G401 (cell line): Measurements from ENCODE around the gene DHRS3. TPM values are rescaled to one million over a fixed set of nuclear protein-coding genes. Genes with fewer than 3 reads are reported as not detected.
"Not testable (repeated sequence)": the region's sequence is repeated elsewhere in the genome, so short reads cannot be mapped to it uniquely, and the experiment has no call there.

ENCODE experiments used
- DNase-seq: peaks from one replicate; pipeline ENCODE4 v3.0.0-alpha.2; 2015; ENCODE audit warnings: low spot score
- in situ Hi-C: cut with HindIII; loops from 2 replicates; pipeline ENCODE4 v1.10.0; 2016; ENCODE audit warnings: low sequenced_read_pairs, mixed read lengths
- total RNA-seq: library from RNA; depleted of rRNA; stranded (reverse); fragments of >200 nt; shearing (Covaris generic); gene quantifications from 2 replicates; pipeline ENCODE4 v1.2.3, GENCODE V29; 2014; rRNA removed

Gene DHRS3
- total RNA-seq, 1 experiment from 2014 or later = 9.1 TPM

GRCh38 chr1:12530462-12531178 is 87.4 kb downstream of the DHRS3 start:
- DNase-seq = no peak
- in situ Hi-C loops = no loop called here

GRCh38 chr1:12529640-12530174 is 88.3 kb downstream of the DHRS3 start:
- in situ Hi-C loops = no loop called here
- DNase-seq = no peak

DNA sequence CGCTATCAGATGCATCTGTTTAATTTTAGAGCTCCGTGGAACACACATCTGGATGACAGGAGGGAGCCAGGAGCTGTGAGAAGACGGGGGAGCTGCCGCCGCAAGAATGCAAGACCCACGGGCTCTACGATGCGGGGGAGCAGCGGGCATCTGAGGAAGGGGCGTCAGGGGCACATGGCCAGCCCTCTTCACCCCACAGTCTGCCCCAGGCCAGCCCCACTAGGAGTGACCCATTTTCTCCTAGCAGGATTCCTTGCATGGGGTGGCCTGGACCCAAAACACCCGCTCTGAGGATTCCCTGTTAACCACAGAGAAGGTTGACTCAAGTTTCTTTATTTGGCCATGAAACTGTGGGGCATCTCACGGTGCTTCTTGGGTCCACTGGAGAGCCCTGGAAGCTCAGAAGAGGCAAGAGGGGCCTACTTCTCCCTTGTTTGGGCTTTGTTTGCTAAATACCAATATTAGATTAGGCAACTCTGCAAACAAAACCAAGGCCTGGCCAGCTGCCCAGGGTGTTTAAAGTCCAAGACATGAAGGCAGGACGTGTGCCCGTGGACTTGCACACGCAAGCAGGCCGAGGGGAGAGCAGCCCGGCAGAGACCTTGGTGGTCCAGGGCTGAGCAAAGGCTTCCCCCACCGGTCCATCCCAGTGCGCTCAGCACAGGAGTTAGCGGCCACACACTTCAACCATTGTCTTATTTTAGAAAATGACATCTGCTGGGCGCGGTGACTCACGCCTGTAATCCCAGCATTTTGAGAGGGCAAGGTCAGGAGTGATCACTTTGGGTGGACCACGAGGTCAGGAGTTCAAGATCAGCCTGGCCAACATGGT is 89.8 kb downstream of the DHRS3 start:
- no peak for DNase-seq
- in situ Hi-C loops = no loop called here

DNA sequence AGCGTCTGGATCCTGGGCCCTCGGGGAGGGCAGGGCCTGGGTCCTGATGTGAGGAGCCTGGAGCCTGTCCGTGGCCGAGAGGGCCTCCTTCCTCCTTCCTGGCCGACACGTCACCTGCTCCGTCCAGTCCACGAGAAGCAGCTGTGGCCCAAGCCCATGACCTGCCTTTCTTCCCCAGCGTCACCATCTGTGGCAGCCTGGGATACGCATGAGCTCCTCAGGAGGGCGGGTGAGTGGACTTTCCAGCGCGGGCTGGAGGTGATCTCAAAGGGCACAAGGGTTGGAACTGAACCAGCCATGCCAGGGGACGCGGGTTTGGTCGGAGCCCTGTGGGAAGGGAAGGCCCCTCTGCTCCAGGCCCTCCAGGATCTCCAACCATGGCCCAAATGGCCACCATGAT is 90.4 kb downstream of the DHRS3 start:
- in situ Hi-C loops = no loop called here
- DNase-seq = no peak

DNA sequence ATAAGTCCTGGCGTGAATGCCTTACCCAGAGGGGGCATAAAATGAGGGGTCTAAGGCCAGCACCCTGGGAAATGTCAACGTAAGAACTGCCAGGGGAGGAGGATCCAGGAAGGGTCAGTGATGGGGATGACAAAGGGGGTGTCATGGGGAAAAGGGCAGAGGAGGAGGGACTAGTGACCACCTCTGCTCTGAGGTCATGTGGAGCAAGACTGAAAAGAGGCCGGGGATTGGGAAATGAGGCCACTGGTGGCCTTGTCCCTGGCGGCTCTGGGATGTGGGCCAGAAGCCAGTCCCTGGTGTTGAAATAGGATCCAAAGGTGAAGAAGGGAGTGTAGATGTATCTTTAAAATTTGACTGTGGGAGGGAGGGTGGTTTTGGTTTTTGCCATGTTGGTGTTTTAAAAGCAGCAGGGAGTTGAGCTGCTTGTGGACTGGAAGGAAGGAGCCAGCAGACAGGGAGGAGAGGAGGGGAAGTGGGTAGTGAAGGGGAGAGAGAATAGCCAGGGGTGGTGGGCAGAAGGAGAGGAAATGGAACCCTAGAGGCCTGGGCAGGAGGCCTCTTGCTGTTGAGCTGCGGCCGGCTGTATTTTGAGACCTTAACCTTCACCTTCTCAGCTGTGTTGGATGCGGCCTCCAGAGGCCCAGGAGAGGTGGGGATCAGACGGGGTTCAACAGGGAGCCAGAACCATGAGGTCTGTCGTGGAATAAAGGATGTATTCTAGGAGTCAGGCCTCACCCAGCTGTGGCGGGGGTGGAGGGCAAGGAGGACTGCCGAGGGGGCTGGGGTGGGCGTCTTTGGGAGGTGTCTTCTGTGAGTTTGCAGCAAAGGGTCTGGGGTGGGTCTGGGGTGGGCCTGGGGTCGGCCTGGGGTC is 92.5 kb downstream of the DHRS3 start:
- no peak for DNase-seq
- in situ Hi-C loops = no loop called here

GRCh38 chr1:12524266-12524665 is 93.7 kb downstream of the DHRS3 start:
- in situ Hi-C loops = no loop called here
- DNase-seq = no peak

GRCh38 chr1:12522780-12523179 is 95.2 kb downstream of the DHRS3 start:
- in situ Hi-C loops, DNase-seq: not testable (repeated sequence)

GRCh38 chr1:12521096-12521495 is 96.9 kb downstream of the DHRS3 start:
- DNase-seq = no peak
- in situ Hi-C loops = no loop called here

GRCh38 chr1:12519693-12520364 is 98.2 kb downstream of the DHRS3 start:
- no peak for DNase-seq
- in situ Hi-C loops = no loop called here

- DNase-seq = no peak
- in situ Hi-C loops = no loop called here
These were observed 98.9 kb downstream of the DHRS3 start for GRCh38 chr1:12518931-12519692.

Other genes with a start within 250 kb of the DHRS3 start
- not detected in 2 replicates for gene AADACL4, start 25.9 kb upstream of the DHRS3 start, total RNA-seq
- gene AADACL3, start 97.9 kb upstream of the DHRS3 start, total RNA-seq = not detected in 2 replicates
- not detected in 2 replicates for gene CFAP107, start 128.0 kb upstream of the DHRS3 start, total RNA-seq
- gene PRAMEF12, start 155.5 kb upstream of the DHRS3 start, total RNA-seq = 2.6 TPM in 1 of 2 replicates, not detected in the other
- gene PRAMEF1, start 173.2 kb upstream of the DHRS3 start, total RNA-seq = 0.24 TPM in 1 of 2 replicates, not detected in the other
- gene PRAMEF11, start 213.2 kb upstream of the DHRS3 start, total RNA-seq = not detected in 2 replicates
- gene HNRNPCL1, start 230.5 kb upstream of the DHRS3 start, total RNA-seq = not detected in 2 replicates
- gene PRAMEF2, start 238.9 kb upstream of the DHRS3 start, total RNA-seq = not detected in 2 replicates